Ishikawa (cell line): Measurements from ENCODE around the gene TRPM5.

ENCODE experiments used
- EP300 ChIP-seq: IDR thresholded peaks from 2 replicates; pipeline ENCODE4 v1.6.1; 2012; ENCODE audit warnings: borderline replicate concordance
- NFIC ChIP-seq: IDR thresholded peaks from 2 replicates; pipeline ENCODE4 v1.6.1; 2012
- RAD21 ChIP-seq: IDR thresholded peaks from 2 replicates; pipeline ENCODE4 v1.6.1; 2012; ENCODE audit warnings: low read depth
- TCF12 ChIP-seq: IDR thresholded peaks from 2 replicates; pipeline ENCODE4 v1.6.1; 2012; ENCODE audit warnings: low read depth
- TEAD4 ChIP-seq: IDR thresholded peaks from 2 replicates; pipeline ENCODE4 v1.6.1; 2012
- ZBTB7A ChIP-seq: IDR thresholded peaks from 2 replicates; pipeline ENCODE4 v1.6.1; 2012; ENCODE audit warnings: low read depth
- TF ChIP-seq, protein P1 (sequence below): IDR thresholded peaks from 2 replicates; pipeline ENCODE4 v1.6.1; 2012; ENCODE audit warnings: low read depth, mild to moderate bottlenecking
- TF ChIP-seq, protein P2 (sequence below): IDR thresholded peaks from 2 replicates; pipeline ENCODE4 v1.6.1; 2012

Gene TRPM5

DNA sequence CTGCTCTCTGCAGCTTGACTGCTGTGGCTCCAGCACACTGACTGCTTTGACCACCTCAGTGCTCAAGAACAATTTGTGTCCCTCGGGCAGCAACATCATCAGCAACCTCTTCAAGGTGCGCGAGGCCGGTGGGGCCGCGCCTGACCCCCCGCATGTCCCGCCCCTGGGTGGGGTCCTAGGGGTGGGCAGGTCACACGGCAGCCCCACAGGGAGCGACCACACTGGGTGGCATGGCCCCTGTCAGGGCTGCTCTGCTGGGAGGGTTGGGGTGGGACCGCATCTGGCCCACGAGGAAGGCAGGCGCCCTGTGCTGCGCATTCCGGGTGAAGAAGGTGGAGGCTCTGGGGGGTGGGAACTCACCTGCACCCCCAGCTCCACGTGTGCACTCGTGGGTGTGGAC lies 48.5 kb downstream of the TRPM5 start:
- TF ChIP-seq EP300 (no peak), NFIC (no peak), TCF12 (no peak)
- TF ChIP-seq, protein P1, sequence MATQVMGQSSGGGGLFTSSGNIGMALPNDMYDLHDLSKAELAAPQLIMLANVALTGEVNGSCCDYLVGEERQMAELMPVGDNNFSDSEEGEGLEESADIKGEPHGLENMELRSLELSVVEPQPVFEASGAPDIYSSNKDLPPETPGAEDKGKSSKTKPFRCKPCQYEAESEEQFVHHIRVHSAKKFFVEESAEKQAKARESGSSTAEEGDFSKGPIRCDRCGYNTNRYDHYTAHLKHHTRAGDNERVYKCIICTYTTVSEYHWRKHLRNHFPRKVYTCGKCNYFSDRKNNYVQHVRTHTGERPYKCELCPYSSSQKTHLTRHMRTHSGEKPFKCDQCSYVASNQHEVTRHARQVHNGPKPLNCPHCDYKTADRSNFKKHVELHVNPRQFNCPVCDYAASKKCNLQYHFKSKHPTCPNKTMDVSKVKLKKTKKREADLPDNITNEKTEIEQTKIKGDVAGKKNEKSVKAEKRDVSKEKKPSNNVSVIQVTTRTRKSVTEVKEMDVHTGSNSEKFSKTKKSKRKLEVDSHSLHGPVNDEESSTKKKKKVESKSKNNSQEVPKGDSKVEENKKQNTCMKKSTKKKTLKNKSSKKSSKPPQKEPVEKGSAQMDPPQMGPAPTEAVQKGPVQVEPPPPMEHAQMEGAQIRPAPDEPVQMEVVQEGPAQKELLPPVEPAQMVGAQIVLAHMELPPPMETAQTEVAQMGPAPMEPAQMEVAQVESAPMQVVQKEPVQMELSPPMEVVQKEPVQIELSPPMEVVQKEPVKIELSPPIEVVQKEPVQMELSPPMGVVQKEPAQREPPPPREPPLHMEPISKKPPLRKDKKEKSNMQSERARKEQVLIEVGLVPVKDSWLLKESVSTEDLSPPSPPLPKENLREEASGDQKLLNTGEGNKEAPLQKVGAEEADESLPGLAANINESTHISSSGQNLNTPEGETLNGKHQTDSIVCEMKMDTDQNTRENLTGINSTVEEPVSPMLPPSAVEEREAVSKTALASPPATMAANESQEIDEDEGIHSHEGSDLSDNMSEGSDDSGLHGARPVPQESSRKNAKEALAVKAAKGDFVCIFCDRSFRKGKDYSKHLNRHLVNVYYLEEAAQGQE: no peak

DNA sequence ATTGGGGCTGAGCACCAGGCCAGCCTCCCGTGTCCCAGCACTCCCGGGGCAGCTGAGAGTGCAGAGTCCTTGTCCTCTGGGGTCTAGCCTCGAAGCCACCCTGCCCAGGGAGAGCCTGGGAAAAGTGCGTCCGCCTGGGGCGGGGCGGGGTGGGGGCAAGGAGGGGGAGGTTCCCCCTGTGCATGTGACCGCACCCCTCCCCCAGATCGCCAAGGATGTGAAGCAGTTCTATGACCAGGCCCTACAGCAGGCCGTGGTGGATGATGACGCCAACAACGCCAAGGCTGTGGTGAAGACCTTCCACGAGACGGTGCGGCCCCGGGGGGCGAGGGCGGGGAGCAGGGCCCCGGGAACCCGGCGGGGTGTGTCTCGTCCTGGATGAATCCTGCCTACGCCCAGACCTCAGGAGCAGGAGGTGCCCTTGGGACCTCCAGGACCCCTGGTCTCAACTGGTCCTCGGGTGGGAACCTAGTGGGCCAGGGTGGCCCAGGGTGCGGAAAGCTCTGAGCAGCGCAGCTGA lies 49.0 kb downstream of the TRPM5 start:
- TF ChIP-seq NFIC (no peak), ZBTB7A (no peak), EP300 (no peak), TEAD4 (no peak)
- TF ChIP-seq, protein P2, sequence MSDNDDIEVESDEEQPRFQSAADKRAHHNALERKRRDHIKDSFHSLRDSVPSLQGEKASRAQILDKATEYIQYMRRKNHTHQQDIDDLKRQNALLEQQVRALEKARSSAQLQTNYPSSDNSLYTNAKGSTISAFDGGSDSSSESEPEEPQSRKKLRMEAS: no peak

DNA sequence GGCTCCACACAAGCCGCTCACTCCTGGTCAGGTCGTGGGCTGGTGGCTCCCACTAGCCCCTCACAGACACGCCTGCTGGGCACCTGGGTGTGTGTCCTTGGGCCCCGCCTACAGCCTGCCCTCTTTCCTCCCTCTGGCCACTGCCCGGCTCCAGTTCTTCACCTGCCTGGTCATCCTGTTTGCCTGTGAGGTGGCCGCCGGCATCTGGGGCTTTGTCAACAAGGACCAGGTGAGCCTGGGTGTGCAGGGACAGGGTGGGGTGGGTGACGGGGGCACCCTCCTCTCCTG lies 49.6 kb downstream of the TRPM5 start:
- no peak for TF ChIP-seq RAD21
- TF ChIP-seq, protein P1: no peak
